ENCODE data around the gene CD96.
A peak's percentile ranks its signal among the peaks of the same experiment; 100 is the strongest.
"Not testable (repeated sequence)": the region's sequence is repeated elsewhere in the genome, so short reads cannot be mapped to it uniquely, and the experiment has no call there.

The CD96 gene

GRCh38 chr3:111617912-111618601 is 76.1 kb downstream of the CD96 start:
- no peak for DNase-seq (ENCODE audit: low read depth in 3 of 3, low spot score in 1 of 3)

DNA sequence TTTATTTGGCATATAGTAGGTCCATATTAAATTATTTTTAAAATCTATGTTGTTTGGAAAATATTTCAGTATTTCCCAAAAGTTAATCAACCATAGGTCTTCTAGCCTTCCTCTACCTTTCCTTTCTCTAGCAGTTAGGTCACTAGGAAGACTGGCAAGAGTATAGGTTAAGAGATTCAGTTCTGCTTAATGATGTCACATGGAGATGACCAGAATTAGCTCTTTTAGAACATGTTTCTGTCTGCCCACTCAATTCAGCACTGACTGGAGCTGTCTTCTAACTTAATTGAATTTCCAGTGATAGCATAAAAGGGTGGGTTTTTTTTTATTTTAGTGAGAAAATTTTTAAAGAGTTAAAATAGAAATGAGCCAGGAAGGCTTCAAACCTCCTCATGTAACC is 76.9 kb downstream of the CD96 start:
- DNase-seq (ENCODE audit: low read depth in 3 of 3, low spot score in 1 of 3), result no peak

DNA sequence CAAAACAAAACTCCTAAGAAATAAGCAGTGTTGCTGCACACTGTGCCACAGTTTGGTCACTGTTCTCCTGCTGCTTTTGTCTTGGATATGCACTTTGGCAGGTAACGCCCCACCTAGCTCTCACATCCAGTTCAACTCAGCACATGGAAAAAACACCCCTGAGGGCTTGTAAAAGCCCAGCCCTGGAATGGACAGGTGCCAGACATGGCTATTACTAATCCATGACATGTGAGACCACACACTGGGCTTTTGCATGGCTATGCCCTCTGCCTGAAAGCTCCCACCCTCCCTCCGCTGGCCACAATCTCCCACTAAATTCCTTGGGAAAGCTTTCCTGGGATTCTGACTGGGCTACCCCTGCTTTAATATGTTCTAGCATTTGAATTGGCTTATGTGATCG is 77.8 kb downstream of the CD96 start:
- DNase-seq (ENCODE audit: low read depth in 3 of 3, low spot score in 1 of 3), result no peak

DNA sequence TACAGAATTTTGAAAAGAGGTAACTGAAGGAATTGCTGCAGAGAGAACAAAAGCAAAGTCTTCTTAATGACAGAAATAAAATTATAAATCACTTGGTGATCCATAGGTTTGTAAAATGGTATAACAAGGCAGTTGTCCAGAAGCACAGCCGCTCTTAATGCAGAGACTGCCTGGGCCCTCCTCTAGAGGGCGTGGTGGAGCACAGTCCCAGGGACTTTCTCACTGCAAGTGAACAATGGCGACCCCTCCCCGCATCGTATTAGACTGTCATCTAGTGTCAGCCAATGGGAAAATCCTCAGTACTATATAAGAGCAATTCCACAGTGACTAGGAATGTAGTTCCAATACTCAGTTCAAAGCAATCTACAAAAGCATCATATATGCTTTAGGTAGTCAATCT is 79.5 kb downstream of the CD96 start:
- no peak for DNase-seq (ENCODE audit: low read depth in 3 of 3, low spot score in 1 of 3)

GRCh38 chr3:111627092-111627491 is 85.1 kb downstream of the CD96 start:
- DNase-seq (ENCODE audit: low read depth in 3 of 3, low spot score in 1 of 3), result no peak

- DNase-seq (ENCODE audit: low read depth in 3 of 3, low spot score in 1 of 3), result not testable (repeated sequence)
Measured at GRCh38 chr3:111629018-111629417, 87.0 kb downstream of the CD96 start.

DNA sequence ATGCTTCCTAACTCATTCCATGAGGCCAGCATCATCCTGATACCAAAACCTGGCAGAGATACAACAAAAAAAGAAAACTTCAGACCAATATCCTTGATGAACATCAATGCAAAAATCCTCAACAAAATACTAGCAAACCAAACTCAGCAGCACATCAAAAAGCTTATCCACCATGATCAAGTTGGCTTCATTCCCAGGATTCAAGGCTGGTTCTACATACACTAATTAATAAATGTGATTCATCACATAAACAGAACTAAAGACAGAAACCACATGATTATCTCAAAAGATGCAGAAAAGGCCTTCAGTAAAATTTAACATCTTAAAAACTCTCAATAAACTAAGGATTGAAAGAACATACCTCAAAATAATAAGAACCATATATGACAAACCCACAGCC is 88.6 kb downstream of the CD96 start:
- not testable (repeated sequence) for DNase-seq (ENCODE audit: low read depth in 3 of 3, low spot score in 1 of 3)

DNA sequence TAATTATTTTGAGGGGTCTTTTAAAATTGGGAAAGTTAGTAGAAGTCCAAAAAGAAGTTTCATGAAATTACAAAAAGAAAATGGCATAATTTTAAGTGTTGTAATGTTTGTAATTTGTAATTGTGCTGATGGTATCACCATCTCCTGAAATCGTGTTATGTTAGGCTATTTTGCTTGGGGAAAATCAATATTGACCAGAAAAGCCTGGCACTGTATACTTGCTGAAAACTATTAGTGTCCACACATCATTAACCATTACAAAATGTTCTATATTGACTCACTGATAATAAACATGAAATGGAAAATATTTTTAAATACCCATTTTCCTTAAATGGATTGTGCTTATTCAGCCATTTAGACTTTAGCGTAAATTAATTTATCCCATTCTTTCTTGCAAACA is 93.4 kb downstream of the CD96 start:
- no peak for DNase-seq (ENCODE audit: low read depth in 3 of 3, low spot score in 1 of 3)

DNA sequence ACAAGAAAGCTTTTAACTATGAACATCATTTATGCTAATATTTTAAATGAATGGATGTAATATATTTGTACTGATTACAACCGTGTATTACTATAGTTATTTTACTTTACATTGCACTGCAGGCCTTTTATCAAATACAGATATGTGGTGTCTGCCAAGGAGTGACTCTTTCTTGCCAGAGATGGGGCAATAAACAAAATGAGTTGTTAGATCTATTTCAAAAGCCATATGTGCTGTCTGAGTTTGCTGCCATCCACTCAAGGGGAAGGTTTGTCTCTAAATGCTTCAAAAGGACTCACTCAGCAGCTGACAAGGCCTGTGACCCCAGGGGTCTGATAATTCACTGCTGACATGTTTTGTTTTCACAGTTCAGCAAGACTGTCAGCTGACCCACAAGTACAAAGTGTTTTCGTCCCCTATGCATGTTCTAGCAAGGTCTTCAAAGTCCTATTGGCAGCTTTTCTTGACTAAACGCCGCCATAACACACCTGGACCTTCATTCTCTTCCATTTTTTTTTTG is 94.4 kb downstream of the CD96 start:
- DNase-seq (ENCODE audit: low read depth in 3 of 3, low spot score in 1 of 3), result no peak

DNA sequence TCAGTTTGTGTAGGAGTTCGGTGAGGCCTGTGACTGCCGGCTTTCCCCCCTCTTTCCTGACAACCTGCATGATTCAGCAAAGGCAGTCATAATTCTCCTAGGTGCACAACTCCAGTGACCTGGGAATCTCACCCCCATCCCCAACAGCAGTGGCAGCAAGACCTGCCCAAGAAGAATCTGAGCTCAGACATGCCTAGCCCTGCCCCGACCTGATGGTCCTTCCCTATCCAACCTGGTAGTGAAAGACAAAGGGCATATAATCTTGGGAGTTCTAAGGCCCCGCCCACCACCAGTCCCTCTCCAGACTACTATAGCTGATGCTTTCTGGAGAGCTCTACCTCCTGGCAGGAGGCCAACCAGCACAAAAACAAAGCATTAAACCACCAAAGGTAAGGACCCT is 97.3 kb downstream of the CD96 start:
- DNase-seq (ENCODE audit: low read depth in 3 of 3, low spot score in 1 of 3), result no peak

GRCh38 chr3:111648991-111649579 is 107.1 kb downstream of the CD96 start:
- DNase-seq (ENCODE audit: low read depth in 3 of 3, low spot score in 1 of 3), result no peak

- no peak for DNase-seq (ENCODE audit: low read depth in 3 of 3, low spot score in 1 of 3)
Measured at GRCh38 chr3:111650378-111651275, 108.6 kb downstream of the CD96 start.

DNA sequence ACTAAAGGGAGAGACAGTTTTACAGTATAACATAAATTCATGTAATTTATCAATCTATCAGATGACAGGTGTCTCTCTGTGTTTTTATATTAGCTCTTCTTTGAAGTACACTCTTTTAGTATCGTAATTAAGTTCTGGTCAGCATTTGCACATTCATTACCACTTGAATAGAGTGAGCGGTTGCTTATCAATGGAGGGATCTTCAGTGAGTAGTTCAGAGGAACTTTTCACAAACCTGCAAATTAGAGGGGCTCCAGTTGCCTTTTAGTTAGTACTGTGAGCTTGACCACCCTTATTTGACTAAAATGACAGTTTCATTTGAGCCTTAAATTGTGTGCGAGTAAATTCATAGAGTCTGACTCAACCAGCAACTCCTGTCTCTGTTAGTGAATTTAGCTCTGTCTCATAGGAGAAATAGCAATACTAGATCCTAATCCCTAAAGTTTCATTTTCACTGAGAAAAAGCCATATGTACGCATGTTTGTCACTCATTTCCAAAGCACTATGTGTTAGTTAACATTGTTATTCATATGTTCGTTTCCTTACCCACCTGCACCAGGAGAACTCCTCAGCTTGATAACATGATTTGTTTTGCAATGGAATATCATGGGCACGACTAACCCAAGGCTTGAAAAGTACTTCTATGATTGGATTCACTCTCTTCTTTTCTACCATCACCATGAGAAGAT is 110.6 kb downstream of the CD96 start:
- no peak for DNase-seq (ENCODE audit: low read depth in 3 of 3, low spot score in 1 of 3)

DNA sequence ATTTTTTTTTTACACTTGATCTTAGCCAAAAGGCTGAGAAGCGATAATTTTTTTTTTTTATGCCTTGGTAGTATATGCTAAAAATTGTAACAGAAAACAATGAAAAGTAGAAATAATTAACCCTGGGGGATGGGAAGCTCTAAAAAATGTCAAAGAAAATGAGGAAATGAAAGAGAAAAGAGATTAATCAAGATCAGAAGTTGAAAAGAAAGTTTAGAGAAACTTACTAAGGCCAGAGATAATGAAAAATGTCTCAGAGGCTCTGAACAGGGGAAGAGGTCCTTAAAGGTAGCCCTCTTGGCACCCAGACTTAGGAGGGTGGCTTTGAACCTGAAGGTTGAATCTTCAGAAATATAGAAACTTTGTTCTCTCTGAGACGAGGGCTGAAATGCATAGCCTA is 111.8 kb downstream of the CD96 start:
- no peak for DNase-seq (ENCODE audit: low read depth in 3 of 3, low spot score in 1 of 3)

- DNase-seq (ENCODE audit: low read depth in 3 of 3, low spot score in 1 of 3), result no peak
Measured at GRCh38 chr3:111662012-111662411, 120.0 kb downstream of the CD96 start.

- no peak for DNase-seq (ENCODE audit: low read depth in 3 of 3, low spot score in 1 of 3)
Measured at GRCh38 chr3:111662907-111663306, 120.9 kb downstream of the CD96 start.

- no peak for DNase-seq (ENCODE audit: low read depth in 3 of 3, low spot score in 1 of 3)
Measured at GRCh38 chr3:111666041-111666735, 124.2 kb downstream of the CD96 start.

- DNase-seq (ENCODE audit: low read depth in 3 of 3, low spot score in 1 of 3), result no peak
Measured at GRCh38 chr3:111667170-111667569, 125.2 kb downstream of the CD96 start.

GRCh38 chr3:111667621-111668239 is 125.7 kb downstream of the CD96 start:
- peak; percentile 18 to 40 (median 36) for DNase-seq (ENCODE audit: low read depth in 3 of 3, low spot score in 1 of 3)

DNA sequence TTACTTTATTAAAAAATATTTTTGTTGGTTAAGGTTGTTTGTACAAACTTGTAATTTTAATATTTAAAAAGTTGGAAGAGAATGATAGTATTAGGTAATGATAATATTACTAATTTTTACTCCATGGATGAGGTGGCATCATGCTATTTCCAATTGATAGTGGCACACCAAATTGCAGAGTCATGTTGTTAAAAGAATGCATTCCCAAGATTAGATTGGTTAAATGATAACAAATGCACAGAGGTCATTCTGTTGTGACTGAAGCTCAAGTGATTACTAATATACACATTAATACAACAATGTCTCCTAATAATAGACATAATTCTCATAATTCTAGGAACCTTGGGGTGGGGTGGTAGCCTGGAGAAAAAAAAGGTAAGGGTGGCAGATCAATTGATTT is 126.3 kb downstream of the CD96 start:
- DNase-seq (ENCODE audit: low read depth in 3 of 3, low spot score in 1 of 3), result no peak

Measured in stimulated activated CD4-positive, alpha-beta T cell treated with anti-CD3 and anti-CD28 coated beads, TNF-alpha, amount 100 ng/mL, for 1 hour (primary cell).